OCI-M2 (cell line): ENCODE measurements around the gene CATSPERD.

Experiments
- DNase-seq: peaks from one replicate; lab custom pipeline; 2025; ENCODE audit not compliant: unreplicated experiment; lab: John Stamatoyannopoulos, UW

CATSPERD gene

GRCh38 chr19:5826531-5827341, 106.3 kb downstream of the CATSPERD start:
- DNase-seq: no peak

GRCh38 chr19:5827342-5827890, 107.0 kb downstream of the CATSPERD start:
- no peak for DNase-seq

- peak; percentile 51 for DNase-seq
These were observed 107.6 kb downstream of the CATSPERD start for GRCh38 chr19:5827891-5828660.
